Kidney (tissue), 14 donors: ENCODE results near the gene GRIN2A. TPM values are rescaled to one million over a fixed set of nuclear protein-coding genes. Genes with fewer than 3 reads are reported as not detected.
A peak's percentile ranks its signal among the peaks of the same experiment; 100 is the strongest.

Source experiments
- DNase-seq, 5 donors: peaks; one replicate each; pipeline ENCODE4 v3.0.0-alpha.2; 2013 to 2020
- FAIRE-seq: peaks from 2 replicates; lab custom pipeline; 2012; peaks lifted over from hg19 to GRCh38; lab: Jason Lieb, UNC
- H3K27ac ChIP-seq, 2 donors: one replicate each; pipeline ENCODE4 v1.7.0; 2013; ENCODE audit warnings: low read depth in 2 of 2, low read length in 2 of 2, inconsistent platforms in 1 of 2
- H3K27me3 ChIP-seq: one replicate; pipeline ENCODE4 v1.7.1; 2013; ENCODE audit warnings: low read length, inconsistent platforms; ENCODE audit not compliant: control insufficient read depth, insufficient read depth
- H3K36me3 ChIP-seq, 3 donors: one replicate each; pipeline versions ENCODE4 v1.7.0 to v1.7.1; 2013; ENCODE audit warnings: low read length in 3 of 3, control low read depth in 1 of 3, inconsistent platforms in 1 of 3; ENCODE audit not compliant: insufficient read depth in 3 of 3, control insufficient read depth in 2 of 3
- H3K4me1 ChIP-seq, 3 donors: one replicate each; pipeline versions ENCODE4 v1.7.0 to v1.7.1; 2013; ENCODE audit warnings: low read length in 3 of 3, inconsistent platforms in 1 of 3, low read depth in 1 of 3; ENCODE audit not compliant: control insufficient read depth in 2 of 3, insufficient read depth in 2 of 3
- H3K4me3 ChIP-seq, 3 donors: one replicate each; pipeline versions ENCODE4 v1.7.0 to v1.8.1; 2013; ENCODE audit warnings: low read length in 3 of 3, control low read depth in 1 of 3, inconsistent platforms in 1 of 3
- H3K9ac ChIP-seq, 3 donors: one replicate each; pipeline versions ENCODE4 v1.7.0 to v1.7.1; 2013; ENCODE audit warnings: low read length in 3 of 3, control low read depth in 1 of 3, inconsistent platforms in 1 of 3
- H3K9me3 ChIP-seq, 3 donors: one replicate each; pipeline versions ENCODE4 v1.7.0 to v1.7.1; 2013; ENCODE audit warnings: low read length in 3 of 3, control low read depth in 1 of 3, inconsistent platforms in 1 of 3; ENCODE audit not compliant: control insufficient read depth in 2 of 3, insufficient read depth in 1 of 3
- intact Hi-C: fragments of 100-400 bp; cut with DNase I; formaldehyde crosslinking; loops from one replicate; pipeline ENCODE4 v1.11.1; 2022
- polyA plus RNA-seq: library from polyadenylated mRNA; stranded (reverse); fragments of 350-450 nt; fragmentation: Illumina TruSeq; extraction: RNeasy Lipid Tissue Mini Kit (QIAGEN cat#74804); gene quantifications from one replicate; pipeline ENCODE4 v1.2.3, GENCODE V29; 2014; ENCODE audit warnings: low read depth, low replicate concordance; ENCODE audit not compliant: insufficient read depth
- total RNA-seq: library from RNA; stranded (reverse); fragmentation: NEBNext Ultra II Directional; extraction: Animal tissue kit (Norgen Biotek cat#: 25700); gene quantifications from one replicate; pipeline ENCODE4 v1.2.1, GENCODE V29; 2021
- TF ChIP-seq, protein P1 (sequence below): IDR thresholded peaks from 3 replicates; pipeline ENCODE4 v1.5.1; 2012; ENCODE audit warnings: mild to moderate bottlenecking, moderate library complexity, borderline replicate concordance; ENCODE audit not compliant: insufficient read depth; ENCODE audit errors: extremely low read depth
- donor health status: control.
- donor health status: control.
- donor health status: control.
- donor health status: control.
- donor health status: control.
- donor health status: DM: yes; HTN: yes; CAD: no.
- donor health status: Normal renal cell carcinoma (clear cell type).

Gene GRIN2A
- total and polyA plus RNA-seq, 2 donors from 2014 or later: 0.28 to 6.5 TPM

DNA sequence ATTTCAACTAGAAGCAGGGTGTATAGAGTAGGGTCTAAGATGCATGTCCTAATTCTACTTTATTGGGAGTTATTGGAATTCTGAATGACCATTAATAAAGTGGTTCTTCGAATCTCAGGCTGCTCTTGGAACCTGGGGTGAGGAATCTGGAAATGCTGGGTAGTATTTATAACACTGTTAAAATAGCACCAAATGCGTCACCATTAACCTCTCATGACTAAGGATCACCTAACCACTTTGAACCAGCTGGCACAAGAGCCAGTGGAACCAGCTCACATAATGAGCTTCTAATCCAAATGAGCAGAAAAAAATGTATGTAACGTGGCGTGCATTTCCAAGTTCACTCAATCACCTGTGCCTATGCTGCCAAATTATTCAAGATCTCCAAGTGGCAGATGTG, 281.7 kb downstream of the GRIN2A start:
- intact Hi-C loops: no loop called here
- TF ChIP-seq, protein P1, sequence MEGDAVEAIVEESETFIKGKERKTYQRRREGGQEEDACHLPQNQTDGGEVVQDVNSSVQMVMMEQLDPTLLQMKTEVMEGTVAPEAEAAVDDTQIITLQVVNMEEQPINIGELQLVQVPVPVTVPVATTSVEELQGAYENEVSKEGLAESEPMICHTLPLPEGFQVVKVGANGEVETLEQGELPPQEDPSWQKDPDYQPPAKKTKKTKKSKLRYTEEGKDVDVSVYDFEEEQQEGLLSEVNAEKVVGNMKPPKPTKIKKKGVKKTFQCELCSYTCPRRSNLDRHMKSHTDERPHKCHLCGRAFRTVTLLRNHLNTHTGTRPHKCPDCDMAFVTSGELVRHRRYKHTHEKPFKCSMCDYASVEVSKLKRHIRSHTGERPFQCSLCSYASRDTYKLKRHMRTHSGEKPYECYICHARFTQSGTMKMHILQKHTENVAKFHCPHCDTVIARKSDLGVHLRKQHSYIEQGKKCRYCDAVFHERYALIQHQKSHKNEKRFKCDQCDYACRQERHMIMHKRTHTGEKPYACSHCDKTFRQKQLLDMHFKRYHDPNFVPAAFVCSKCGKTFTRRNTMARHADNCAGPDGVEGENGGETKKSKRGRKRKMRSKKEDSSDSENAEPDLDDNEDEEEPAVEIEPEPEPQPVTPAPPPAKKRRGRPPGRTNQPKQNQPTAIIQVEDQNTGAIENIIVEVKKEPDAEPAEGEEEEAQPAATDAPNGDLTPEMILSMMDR: no peak
- no peaks in the 10 kb centered on the region for H3K4me1 ChIP-seq
- peak overlapping the region in 1 of 2 donors; percentile 23 for H3K27ac ChIP-seq
- no peak overlapping the region for H3K4me3 ChIP-seq
- no peaks in the 10 kb centered on the region for H3K9me3 ChIP-seq
- FAIRE-seq (no peak), DNase-seq (no peak)
- no peak overlapping the region for H3K9ac ChIP-seq
- H3K27me3 ChIP-seq: no peaks in the 10 kb centered on the region
- H3K36me3 ChIP-seq: no peaks in the 10 kb centered on the region

DNA sequence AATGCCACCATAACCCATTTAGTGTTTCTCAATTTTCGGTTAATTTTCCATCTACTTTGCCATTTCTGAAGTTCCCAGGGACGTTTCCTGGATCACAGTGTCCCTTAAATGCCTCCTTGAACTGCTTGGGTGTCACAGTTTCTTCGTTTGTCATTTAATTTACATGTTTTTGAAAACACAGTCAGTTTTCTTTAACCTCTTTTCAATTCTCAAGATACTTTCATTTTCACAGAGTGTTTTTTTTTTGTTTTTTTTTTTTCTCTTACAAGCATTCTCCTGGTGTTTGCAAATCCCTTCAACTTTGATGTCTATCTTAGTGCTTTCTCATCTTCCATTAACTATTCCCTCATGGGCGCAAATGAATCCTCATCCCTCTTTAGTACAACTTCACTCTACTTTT, 283.7 kb downstream of the GRIN2A start:
- no peak for DNase-seq
- no peaks in the 10 kb centered on the region for H3K4me1 ChIP-seq
- no peaks in the 10 kb centered on the region for H3K27me3 ChIP-seq
- TF ChIP-seq, protein P1: no peak
- intact Hi-C loops: no loop called here
- no peaks in the 10 kb centered on the region for H3K9me3 ChIP-seq
- no peak overlapping the region for H3K4me3 ChIP-seq
- H3K27ac ChIP-seq: no peak overlapping the region
- FAIRE-seq: no peak
- H3K9ac ChIP-seq: no peak overlapping the region
- H3K36me3 ChIP-seq: no peaks in the 10 kb centered on the region

DNA sequence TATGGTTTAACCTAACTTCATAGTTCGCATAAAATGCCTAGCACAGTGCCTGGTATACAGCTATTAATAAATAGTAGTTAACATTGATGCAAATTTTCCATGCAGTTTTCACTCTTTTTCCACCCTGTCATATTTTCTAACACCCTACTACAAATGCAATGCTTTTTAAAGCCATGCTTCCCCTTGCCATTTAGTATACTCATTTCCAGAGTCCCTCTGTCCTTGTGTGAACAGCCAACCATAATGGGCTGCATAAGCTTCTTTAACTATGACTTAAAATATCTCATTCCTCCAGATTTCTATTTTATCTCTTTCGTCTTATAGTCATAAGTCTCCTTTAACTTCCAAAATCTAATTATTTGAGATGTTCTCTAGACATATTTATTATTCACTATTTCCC, 284.1 kb downstream of the GRIN2A start:
- Histone ChIP-seq H3K4me1 (no peaks in the 10 kb centered on the region), H3K9ac (no peak overlapping the region), H3K27ac (no peak overlapping the region), H3K27me3 (no peaks in the 10 kb centered on the region), H3K9me3 (no peaks in the 10 kb centered on the region), H3K36me3 (no peaks in the 10 kb centered on the region), H3K4me3 (no peak overlapping the region)
- FAIRE-seq (no peak), DNase-seq (no peak)
- intact Hi-C loops: no loop called here
- TF ChIP-seq, protein P1: no peak

DNA sequence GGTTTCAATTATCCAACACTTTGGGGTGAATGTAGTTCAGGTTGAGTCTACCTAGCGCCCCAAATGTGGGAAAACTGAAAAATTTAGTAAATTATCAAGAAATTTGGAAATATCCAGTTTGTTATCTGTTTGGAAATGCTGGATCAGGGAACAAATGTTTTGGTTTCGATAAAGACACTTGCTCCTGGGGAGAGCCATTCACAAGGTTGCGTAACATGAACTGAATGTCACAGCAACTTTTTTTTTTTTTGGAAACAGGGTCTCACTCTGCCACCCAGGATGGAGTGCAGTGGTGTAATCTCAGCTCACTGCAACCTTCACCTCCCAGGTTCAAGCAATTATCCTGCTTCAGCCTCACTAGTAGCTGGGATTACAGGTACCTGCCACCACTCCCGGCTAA, 286.4 kb downstream of the GRIN2A start:
- TF ChIP-seq, protein P1: no peak
- Histone ChIP-seq H3K9ac (no peak overlapping the region), H3K27ac (no peak overlapping the region), H3K4me1 (no peaks in the 10 kb centered on the region), H3K27me3 (no peaks in the 10 kb centered on the region), H3K4me3 (no peak overlapping the region), H3K36me3 (no peaks in the 10 kb centered on the region), H3K9me3 (no peaks in the 10 kb centered on the region)
- intact Hi-C loops: no loop called here
- FAIRE-seq (no peak), DNase-seq (no peak)
